Renal cortex interstitium (tissue), 15 donors: ENCODE measurements around the gene NEK3. TPM values are rescaled to one million over a fixed set of nuclear protein-coding genes. Genes with fewer than 3 reads are reported as not detected.
A peak's percentile ranks its signal among the peaks of the same experiment; 100 is the strongest.
"Not testable (repeated sequence)": the region's sequence is repeated elsewhere in the genome, so short reads cannot be mapped to it uniquely, and the experiment has no call there.

ENCODE experiments used
- DNase-seq, 11 donors: peaks; one replicate each; pipeline ENCODE4 v3.0.0-alpha.2; 2013; ENCODE audit warnings: low read depth in 9 of 11, low spot score in 4 of 11; ENCODE audit errors: extremely low read depth in 1 of 11
- long read RNA-seq, 16 experiments: transcript quantifications; one replicate each; lab custom pipeline, GENCODE V29; 2026
- polyA plus RNA-seq, 3 donors: library from polyadenylated mRNA; unstranded; fragments of 120-200 nt; gene quantifications; one replicate each; pipeline ENCODE4 v1.2.1, GENCODE V29; 2013; ENCODE audit not compliant: insufficient read length in 3 of 3

The NEK3 gene, protein sequence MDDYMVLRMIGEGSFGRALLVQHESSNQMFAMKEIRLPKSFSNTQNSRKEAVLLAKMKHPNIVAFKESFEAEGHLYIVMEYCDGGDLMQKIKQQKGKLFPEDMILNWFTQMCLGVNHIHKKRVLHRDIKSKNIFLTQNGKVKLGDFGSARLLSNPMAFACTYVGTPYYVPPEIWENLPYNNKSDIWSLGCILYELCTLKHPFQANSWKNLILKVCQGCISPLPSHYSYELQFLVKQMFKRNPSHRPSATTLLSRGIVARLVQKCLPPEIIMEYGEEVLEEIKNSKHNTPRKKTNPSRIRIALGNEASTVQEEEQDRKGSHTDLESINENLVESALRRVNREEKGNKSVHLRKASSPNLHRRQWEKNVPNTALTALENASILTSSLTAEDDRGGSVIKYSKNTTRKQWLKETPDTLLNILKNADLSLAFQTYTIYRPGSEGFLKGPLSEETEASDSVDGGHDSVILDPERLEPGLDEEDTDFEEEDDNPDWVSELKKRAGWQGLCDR
- polyA plus RNA-seq: 10 to 100 TPM; 29.1 to 40.3 (median 37.3) TPM
- long read RNA-seq, donor 1: 0 reads
- long read RNA-seq, donor 2: 0 reads
- long read RNA-seq, donor 3, partial matches to known transcripts: 0 of 2 reads
- long read RNA-seq, donor 3, other reads (novel, unspliced or antisense): 0 of 2 reads
- long read RNA-seq, donor 4, partial matches to known transcripts: 0 of 2 reads
- long read RNA-seq, donor 4, other reads (novel, unspliced or antisense): 0 of 2 reads
- long read RNA-seq, donor 5: 0 reads
- long read RNA-seq, donor 6, partial matches to known transcripts: 0 of 2 reads
- long read RNA-seq, donor 6, other reads (novel, unspliced or antisense): 0 of 2 reads
- long read RNA-seq, donor 7, partial matches to known transcripts: 16 of 17 reads
- long read RNA-seq, donor 7, other reads (novel, unspliced or antisense): 0 of 17 reads
- long read RNA-seq, donor 8: 0 reads
- long read RNA-seq, donor 9, partial matches to known transcripts: 0 of 2 reads
- long read RNA-seq, donor 9, other reads (novel, unspliced or antisense): 0 of 2 reads
- long read RNA-seq, donor 10: 0 reads
- long read RNA-seq, donor 11, partial matches to known transcripts: 0 of 1 reads
- long read RNA-seq, donor 11, other reads (novel, unspliced or antisense): 0 of 1 reads
- long read RNA-seq, donor 12: 0 reads
- long read RNA-seq, donor 13: 0 reads
- long read RNA-seq, donor 14, partial matches to known transcripts: 0 of 3 reads
- long read RNA-seq, donor 14, other reads (novel, unspliced or antisense): 0 of 3 reads
- long read RNA-seq, donor 15: 0 reads
- long read RNA-seq, donor 16, transcript NEK3-205 (16 exons, 2,396 nt): major isoform, 6 of 7 reads
- long read RNA-seq, donor 16, partial matches to known transcripts: 0 of 7 reads
- long read RNA-seq, donor 16, other reads (novel, unspliced or antisense): 0 of 7 reads

DNA sequence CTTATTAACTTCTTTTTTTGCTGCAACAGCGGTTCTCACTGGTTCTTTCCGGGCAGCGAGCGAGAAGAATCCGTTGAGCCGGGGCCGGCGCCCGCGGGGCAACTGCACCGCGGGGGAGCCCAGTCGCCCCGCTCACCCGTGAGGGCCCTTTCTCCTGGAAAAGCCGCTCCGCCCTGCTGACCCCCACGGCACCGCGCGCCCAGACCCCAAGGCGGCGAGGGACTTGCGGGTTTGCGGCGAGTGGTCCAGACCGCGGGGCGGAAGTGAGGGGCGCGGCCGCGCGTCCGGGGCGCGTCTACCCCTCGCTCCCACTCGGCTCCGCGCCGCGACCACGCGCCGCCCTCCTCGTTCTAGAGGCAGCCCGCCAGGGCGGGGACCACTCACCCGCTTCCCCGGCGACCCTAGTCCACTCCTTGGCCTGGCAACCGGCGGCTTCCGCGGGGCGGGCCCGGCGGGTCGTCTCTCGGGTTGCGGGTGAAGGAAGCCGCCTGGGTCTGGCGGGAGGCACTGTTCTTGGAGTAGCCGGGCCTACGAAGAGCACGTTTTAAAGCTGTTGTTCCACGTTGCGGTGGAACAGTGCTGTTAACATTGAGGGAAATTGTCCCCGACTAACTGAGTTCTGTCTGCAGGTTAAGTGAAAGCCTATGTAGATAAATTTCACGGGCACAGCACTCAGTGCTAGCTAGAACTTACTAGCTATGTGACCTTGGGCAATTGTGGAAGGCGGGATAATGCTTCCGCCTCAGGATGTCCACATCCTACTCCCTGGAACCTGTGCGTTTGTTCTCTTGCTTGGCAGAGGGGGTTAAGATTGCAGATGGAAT lies at the start of gene NEK3:
Gene NEK3, minus strand, starts transcription at position 439 of the 824 bp plus-strand sequence. CDS start 3,406 bp downstream, outside the sequence.
- peak in 10 of 11 donors; percentile 41 to 76 (median 61) for DNase-seq

DNA sequence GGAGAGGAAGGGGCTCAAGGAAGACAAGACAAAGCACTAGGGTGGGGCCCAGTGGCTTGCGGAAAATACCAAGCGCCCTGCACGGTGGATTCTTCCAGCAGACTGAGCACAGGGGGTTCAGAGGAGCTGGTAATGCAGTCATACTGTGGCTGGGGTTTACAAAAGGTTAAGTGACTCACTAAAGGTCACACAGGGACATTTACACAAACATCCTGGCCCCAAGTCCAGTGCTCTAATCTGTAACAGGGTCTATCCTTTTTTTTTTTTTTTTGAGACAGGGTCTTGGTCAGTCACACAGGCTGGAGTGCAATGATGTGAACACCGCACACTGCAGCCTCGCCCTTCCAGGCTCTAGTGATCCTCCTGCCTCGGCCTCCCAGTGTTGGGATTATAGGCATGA lies 49.0 kb upstream of the NEK3 start:
- DNase-seq: not testable (repeated sequence)

DNA sequence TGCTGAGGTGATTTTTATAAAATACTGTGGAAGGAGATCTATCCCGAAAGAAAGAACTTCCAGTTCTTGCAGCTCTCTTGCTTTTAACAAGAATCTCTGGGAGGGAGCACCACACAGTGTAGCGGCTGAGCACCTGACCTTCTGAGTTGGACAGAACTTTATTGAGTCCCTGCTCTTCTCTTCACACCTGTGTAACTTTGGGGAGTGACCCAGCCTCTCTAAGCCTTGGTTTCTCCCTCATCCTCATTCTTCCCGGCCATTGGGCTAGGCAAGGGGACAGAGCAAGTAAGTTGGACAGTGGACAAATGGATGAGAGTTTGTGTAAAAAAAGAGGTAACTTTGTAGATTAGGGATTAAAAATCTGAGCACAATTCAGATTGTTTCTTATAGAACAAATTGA lies 48.5 kb upstream of the NEK3 start:
- DNase-seq: not testable (repeated sequence)

DNA sequence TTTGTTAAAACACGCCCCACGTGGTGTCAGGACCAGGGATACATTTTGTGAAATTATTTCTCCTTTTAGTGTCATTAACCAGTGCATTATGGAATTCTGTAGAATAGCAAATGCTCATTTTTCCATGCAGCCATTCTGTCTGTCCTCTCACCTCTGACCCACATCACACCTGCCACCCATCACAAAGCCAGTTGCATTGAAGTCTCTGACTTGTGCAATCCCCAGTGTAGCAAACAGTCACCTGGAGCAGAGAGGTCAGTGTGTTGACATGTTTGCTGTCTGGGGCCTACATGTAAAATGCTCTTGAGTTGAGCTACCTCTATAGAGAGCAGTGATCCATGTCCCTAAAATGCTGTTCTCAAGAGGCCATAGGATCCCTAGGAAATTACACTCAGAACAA lies 47.9 kb upstream of the NEK3 start:
- not testable (repeated sequence) for DNase-seq

DNA sequence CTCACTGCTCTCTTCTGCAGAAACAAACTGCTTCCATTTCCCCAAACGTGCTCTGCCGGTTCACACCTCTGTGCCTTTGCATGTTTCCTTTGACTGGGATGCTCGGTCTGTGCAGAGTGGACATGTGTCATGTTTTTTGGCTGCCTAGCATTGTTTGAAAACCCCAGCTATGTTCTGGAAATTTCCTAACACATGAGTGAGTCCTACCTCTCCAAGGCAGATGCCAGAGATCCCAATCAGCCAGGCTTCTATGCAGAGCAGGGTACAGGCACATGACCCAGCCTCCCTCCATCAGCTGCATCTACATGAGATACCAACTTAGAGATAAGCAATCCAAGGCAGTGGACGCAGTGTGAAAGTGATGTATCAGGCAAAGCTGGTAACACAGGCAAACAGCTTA lies 45.1 kb upstream of the NEK3 start:
- not testable (repeated sequence) for DNase-seq

DNA sequence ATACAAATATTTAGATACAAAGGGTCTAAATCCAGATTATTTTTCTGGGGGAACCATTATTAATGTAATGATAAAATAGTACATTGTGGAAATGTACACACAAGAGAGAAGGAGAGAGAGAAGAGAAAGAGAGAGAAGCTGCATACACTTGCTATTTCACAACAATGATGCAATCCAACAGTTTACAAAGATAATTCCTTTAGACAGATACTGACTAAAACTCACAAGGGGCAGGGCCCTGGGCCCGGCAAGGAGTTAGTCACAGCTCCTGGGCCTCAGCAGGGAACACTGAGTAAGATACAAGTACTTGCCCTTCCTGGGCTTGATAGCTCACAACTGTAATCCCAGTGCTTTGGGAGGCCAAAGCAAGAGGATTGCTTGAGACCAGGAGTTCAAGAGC lies 44.5 kb upstream of the NEK3 start:
- DNase-seq: not testable (repeated sequence)

DNA sequence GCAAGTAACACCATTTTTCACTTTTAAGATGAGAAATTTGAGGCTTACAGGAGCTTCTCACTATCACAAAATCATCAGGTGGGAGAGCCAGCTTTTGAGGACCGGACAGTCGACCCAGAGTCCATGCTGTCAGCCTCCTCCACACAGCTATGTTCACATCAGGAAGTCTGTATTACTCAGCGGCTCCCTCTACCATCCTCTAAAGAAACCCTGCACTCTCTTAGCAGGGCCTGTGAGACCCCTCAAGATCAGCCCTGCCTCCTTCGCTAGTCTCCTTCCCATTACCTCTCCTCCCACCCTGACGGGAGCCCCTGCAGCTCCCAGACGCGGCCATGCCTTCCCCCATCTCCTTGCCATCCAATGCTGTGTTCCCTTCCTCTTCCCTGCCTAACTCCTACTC lies 43.1 kb upstream of the NEK3 start:
- DNase-seq: not testable (repeated sequence)

DNA sequence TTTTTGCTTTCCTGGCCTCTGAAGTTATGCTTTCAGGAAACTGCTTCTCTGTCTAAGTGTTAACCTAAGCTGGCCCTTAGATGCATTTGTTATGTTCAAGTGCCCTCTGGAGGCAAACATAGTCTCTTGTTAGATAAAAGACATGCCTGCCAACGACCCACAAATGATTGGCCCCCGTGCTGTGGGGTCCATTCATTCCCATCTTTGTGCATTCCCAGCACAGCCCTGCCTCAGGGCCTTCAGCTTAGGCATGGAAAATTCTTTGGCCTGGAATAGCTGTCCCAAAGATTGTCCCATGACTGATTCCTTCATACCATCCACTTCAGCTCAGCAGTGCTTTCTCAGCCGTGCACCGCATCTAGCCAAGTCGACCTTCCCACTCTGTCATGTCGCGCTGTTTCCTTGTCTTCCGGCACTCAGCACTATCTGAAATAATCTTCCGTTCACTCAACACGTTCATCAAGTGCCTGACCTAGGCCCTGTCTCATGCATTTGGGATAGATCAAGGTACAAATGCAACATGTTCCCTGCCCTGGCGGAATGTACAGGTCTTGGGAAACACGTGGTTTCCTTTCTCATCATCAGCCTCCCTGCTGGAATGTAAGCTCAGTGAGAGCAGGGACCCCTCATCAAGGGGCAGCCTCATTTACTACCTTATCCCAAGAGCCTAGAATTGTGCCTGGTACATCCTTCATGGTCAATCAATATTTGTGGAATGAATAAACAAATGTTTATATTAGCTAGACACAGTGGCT lies 42.2 kb upstream of the NEK3 start:
- peak in 3 of 11 donors; percentile 4 to 18 (median 16) for DNase-seq

DNA sequence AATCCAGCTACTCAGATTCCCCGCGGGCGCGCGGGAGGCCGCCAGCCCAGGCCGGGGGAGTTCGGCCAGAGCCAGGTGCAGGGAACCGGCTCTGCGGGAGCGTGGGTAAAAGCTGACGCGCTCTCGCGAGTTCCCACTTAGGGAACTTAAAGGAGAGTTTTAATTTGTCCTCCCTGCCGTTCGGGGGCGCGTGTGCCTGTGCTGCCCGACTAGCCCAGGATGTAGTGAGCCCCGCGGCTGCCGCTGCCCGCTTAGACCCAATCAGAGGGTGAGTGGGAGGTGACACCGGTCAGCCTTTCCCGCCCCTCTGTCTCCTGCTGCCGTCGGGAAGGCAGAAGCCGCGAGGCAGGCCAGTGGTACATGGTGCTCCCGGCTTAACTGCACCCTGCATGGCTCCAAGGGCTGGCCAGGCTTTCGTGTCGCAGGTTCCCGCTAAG lies 36.0 kb upstream of the NEK3 start:
- peak in 9 of 11 donors; percentile 19 to 65 (median 55) for DNase-seq

DNA sequence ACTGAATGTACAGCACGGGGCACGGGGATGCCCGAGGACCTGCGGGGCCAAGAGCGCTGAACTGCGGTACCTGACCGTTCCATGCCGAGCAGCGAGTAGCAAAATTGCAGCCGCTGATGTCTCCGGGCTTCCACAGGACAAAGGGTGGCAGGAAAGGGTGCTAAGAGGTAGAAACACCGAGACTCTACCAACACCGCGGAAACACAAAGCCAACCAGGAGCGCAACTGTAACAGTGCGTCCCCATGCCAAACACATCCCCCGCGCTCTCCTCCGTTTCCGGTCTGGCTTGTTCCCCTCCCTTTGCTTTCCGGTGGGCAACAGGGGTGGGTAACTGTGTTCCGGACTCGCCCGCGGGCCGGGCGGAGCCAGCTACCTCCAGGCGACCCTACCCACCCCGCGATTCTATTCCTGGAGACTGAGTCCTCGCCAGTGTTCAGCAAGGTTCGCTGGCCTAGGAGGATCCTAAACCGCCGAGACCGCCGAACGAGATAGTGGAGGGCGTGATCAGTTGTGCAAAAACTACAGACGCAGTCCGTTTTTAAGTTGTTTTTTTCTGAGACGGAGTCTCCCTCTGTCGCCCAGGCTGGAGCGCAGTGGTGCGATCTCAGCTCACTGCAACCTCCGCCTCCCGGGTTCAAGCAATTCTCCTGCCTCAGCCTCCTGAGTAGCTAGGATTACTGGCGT lies 34.9 kb upstream of the NEK3 start:
- DNase-seq: peak; percentile 69 to 84 (median 80)

DNA sequence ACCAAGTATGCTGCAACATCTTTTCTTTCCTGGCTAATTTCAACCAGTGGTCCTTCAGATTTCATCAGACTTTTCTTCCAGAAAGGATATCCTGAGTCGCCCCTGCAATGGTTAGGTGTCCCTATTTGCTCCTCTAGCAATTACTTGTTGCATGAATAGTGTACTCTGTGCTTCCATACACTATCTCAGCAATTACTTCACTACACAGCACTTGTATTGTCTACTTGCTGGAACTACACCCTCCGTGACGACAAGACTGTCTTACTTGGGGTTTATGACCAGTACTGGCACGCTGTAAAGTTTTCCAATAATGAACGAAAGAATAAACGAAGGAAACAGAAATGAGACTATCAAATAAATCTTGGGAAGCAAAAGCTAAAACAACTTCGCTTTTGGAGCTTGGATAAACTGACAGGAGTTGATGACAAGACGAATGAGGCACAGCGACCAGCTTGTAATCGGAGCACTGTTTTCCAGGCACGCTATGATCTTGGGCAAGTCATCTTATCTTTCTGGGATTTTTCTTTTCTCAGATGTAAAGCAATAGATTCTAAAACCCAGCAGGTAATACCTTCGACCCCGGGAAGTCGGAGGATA lies 34.3 kb upstream of the NEK3 start:
- DNase-seq: peak in 4 of 11 donors; percentile 2 to 19 (median 7)

DNA sequence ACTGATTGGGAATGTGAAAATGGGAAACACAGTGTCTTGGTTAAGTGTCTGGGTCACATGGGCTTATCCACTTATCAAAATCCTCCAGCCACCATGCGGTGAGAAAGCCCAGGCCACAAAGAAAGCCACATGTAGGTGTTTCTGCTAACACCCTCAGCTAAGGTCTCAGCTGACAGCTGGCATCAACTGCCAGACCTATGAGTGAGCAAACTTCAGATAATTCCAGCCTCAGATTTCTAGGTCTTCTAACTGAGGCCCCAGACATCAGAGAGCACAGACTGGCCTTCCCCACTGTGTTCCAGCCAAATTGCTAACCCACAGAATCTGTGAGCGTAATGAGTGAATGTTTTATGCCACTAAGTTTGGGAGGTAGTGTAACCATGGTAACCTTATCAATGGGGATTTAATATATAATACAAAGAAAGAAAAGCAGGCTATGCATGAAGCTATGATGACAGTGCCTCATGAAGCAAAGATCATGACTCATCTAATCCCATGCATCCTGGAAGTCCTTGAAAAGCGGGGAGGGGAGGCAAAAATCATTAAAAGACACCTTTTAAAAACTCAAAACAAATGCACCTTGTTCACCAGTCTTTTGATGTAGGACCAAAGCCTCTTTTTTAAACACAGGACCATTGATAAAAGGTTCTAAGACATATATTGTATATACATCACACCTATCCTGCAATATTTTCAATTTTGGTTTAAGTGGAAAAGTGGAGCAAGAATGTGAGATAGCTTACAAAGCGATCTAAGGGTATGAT lies 28.2 kb upstream of the NEK3 start:
- DNase-seq: not testable (repeated sequence)

DNA sequence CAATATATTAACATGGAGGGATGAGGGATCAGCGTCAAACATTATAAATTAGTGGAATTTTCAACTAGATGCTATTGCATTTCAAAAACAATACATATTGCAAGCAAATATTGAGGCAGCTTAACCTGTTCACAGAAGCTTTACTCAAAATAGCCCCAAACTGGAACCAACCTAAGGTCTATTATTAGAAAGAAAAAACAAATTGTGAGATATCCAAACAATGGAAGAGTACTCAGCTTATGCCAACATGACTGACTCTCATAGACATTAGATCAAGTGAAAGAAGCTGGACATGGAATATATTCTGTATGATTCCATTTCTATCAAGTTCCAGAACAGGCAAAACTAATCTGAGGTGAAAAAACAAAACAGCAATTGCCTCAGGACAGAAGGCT lies 27.6 kb upstream of the NEK3 start:
- DNase-seq: no peak

DNA sequence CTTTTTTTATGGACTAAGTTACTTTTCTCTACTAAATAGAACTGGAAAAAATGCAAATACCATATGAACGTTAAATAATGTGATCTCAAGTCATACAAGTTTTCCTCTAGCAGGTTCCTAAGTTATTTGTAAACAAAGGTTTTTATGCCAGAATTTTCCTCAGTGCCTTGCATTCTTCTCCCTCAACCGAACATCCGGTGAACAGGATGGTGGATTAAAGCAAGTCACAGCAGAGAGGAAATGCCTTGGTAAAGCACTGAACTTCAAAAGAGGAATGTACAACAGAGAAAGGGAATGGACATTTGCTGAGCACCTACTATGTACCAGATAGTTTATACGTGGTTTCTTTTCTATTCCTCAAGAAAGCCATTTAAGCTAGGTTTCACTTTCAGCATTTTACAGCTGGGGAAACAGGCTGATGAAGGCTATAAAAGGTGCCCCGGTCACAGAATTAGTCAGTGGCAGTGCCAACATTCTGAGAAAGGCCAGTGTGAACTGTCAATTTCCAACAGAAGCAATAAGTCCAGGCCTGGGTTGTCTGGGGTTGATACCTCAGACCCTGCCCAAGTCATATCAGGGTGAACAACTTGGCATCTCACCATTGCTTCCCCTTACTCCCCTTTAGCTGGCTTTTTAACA lies 22.0 kb upstream of the NEK3 start:
- not testable (repeated sequence) for DNase-seq

DNA sequence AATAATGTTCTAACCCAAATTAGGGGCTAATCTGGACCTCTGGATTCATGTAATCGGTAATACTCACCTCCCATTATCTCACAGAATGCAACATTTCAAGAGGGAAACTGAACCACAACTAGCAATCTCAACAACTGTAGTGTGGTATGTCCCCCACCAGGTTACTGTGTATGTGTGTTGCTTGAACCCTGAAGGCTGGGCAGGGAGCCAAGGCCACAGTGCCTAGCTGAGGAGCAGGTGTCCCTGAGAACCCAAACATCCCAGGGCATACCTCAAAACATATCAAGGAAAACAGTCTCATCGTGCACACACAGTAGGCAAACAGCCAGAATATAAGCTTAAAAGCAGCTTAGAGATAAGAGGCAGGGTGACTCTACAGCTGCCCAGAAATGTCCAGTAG lies 20.5 kb upstream of the NEK3 start:
- DNase-seq: no peak
